A549 (cell line): ENCODE data around the gene EDN1. TPM values are rescaled to one million over a fixed set of nuclear protein-coding genes. Genes with fewer than 3 reads are reported as not detected.

Experiments used
- ATAC-seq, 2 experiments: fragments of 200-7000 bp in 1 of 2; fragments of >200 bp in 1 of 2; cut with Nextera tagmentation in 1 of 2; cut with Tn5 transposase in 1 of 2; 3 replicates each; pipeline versions ENCODE4 v1.8.0 to v1.9.1; 2018 to 2020; ENCODE audit warnings: mild to moderate bottlenecking in 1 of 2, moderate library complexity in 1 of 2
- CTCF ChIA-PET: fragments of 300-600 bp; sonication (Branson Sonifier 250); formaldehyde crosslinking; extraction: SDS; loops from one replicate; lab custom pipeline; 2021; ENCODE audit warnings: antibody characterized with exemption, inconsistent platforms; lab: Yijun Ruan, JAX
- POLR2A ChIA-PET: fragments of 350-600 bp; formaldehyde crosslinking; extraction: SDS; loops from one replicate; lab custom pipeline; 2021; ENCODE audit warnings: antibody characterized with exemption, inconsistent platforms; lab: Yijun Ruan, JAX
- DNase-seq, 2 experiments: peaks; one replicate each; pipeline versions ENCODE4 v3.0.0 to v3.0.0-alpha.2; 2011 to 2016; ENCODE audit warnings: low read depth in 1 of 2, low spot score in 1 of 2
- FAIRE-seq: peaks from 2 replicates; lab custom pipeline; 2011; peaks lifted over from hg19 to GRCh38; lab: Jason Lieb, UNC
- H3K27ac ChIP-seq, 2 experiments: fragments of >200 bp; sonication (Bioruptor Twin); formaldehyde crosslinking; 3 replicates each; pipeline ENCODE4 v1.5.1; 2016 to 2017
- H3K4me1 ChIP-seq: fragments of >200 bp; sonication (Bioruptor Twin); formaldehyde crosslinking; 3 replicates; pipeline ENCODE4 v1.6.1; 2016
- H3K4me2 ChIP-seq: fragments of >200 bp; sonication (Bioruptor Twin); formaldehyde crosslinking; 3 replicates; pipeline ENCODE4 v1.6.1; 2016
- H3K4me3 ChIP-seq: fragments of >200 bp; sonication (Bioruptor Twin); formaldehyde crosslinking; 3 replicates; pipeline ENCODE4 v1.5.1; 2016
- H3K9me3 ChIP-seq: fragments of >200 bp; sonication (Bioruptor Twin); formaldehyde crosslinking; 3 replicates; pipeline ENCODE4 v1.6.1; 2016
- EP300 ChIP-seq, 2 experiments: fragments of >200 bp; sonication (Bioruptor Twin); formaldehyde crosslinking; IDR thresholded peaks; 2 replicates in 1 of 2; 3 replicates in 1 of 2; pipeline ENCODE4 v1.6.1; 2016 to 2017
- ESRRA ChIP-seq: fragments of 150-350 bp; IDR thresholded peaks from 2 replicates; pipeline ENCODE4 v1.6.1; 2014; ENCODE audit warnings: mild to moderate bottlenecking, low read length, borderline replicate concordance
- FOSB ChIP-seq: fragments of 250-450 bp; sonication (Bioruptor Pico); IDR thresholded peaks from 2 replicates; pipeline ENCODE4 v1.5.0; 2020; ENCODE audit warnings: mild to moderate bottlenecking, moderate library complexity
- GATA3 ChIP-seq: IDR thresholded peaks from 2 replicates; pipeline ENCODE4 v1.6.1; 2012; ENCODE audit warnings: borderline replicate concordance
- HDAC2 ChIP-seq: fragments of 200-600 bp; sonication (generic); IDR thresholded peaks from 2 replicates; pipeline ENCODE4 v1.6.1; 2016
- HES2 ChIP-seq: fragments of >200 bp; sonication (Bioruptor Twin); formaldehyde crosslinking; IDR thresholded peaks from 2 replicates; pipeline ENCODE4 v1.6.1; 2016
- HOXB5 ChIP-seq: fragments of 250-450 bp; sonication (Bioruptor Pico); IDR thresholded peaks from 2 replicates; pipeline ENCODE4 v1.5.0; 2020; ENCODE audit warnings: mild to moderate bottlenecking, moderate library complexity
- JUN ChIP-seq, 2 experiments: fragments of >200 bp; sonication (Bioruptor Twin); formaldehyde crosslinking; IDR thresholded peaks; 2 replicates in 1 of 2; 3 replicates in 1 of 2; pipeline ENCODE4 v1.6.1; 2016 to 2017
- KDM1A ChIP-seq: fragments of 200-600 bp; sonication (generic); IDR thresholded peaks from 2 replicates; pipeline ENCODE4 v1.6.1; 2016; ENCODE audit warnings: low read depth, mild to moderate bottlenecking
- KDM5A ChIP-seq: fragments of 200-600 bp; sonication (generic); IDR thresholded peaks from 2 replicates; pipeline ENCODE4 v1.6.1; 2016; ENCODE audit warnings: antibody characterized with exemption, mild to moderate bottlenecking
- MAZ ChIP-seq: fragments of 150-350 bp; IDR thresholded peaks from 2 replicates; pipeline ENCODE4 v1.6.1; 2014; ENCODE audit warnings: antibody characterized with exemption, low read depth, low read length, borderline replicate concordance
- NFE2L2 ChIP-seq: fragments of 150-350 bp; conservative IDR thresholded peaks from 2 replicates; pipeline ENCODE4 v1.6.1; 2014; ENCODE audit warnings: low read length
- NR3C1 ChIP-seq: fragments of >200 bp; sonication (Bioruptor Twin); formaldehyde crosslinking; IDR thresholded peaks from 3 replicates; pipeline ENCODE4 v1.6.1; 2017
- POLR2AphosphoS2 ChIP-seq: conservative IDR thresholded peaks from 2 replicates; pipeline ENCODE4 v1.6.1; 2012; ENCODE audit warnings: low read length, improper control_type of control experiment, inconsistent platforms
- RAD21 ChIP-seq, 2 experiments: fragments of >200 bp in 1 of 2; sonication (Bioruptor Twin) in 1 of 2; formaldehyde crosslinking in 1 of 2; IDR thresholded peaks in 1 of 2; conservative IDR thresholded peaks in 1 of 2; 2 replicates in 1 of 2; 3 replicates in 1 of 2; pipeline ENCODE4 v1.6.1; 2012 to 2018; ENCODE audit warnings: inconsistent platforms in 1 of 2
- RCOR1 ChIP-seq: fragments of 150-350 bp; IDR thresholded peaks from 2 replicates; pipeline ENCODE4 v1.6.1; 2014; ENCODE audit warnings: antibody characterized with exemption, low read length, low read depth
- SMC3 ChIP-seq: fragments of >200 bp; sonication (Bioruptor Twin); formaldehyde crosslinking; IDR thresholded peaks from 3 replicates; pipeline ENCODE4 v1.6.1; 2018; ENCODE audit warnings: inconsistent platforms
- SREBF2 ChIP-seq: fragments of 450-650 bp; IDR thresholded peaks from 2 replicates; pipeline ENCODE4 v1.6.1; 2014; ENCODE audit warnings: mild to moderate bottlenecking, moderate library complexity
- TFCP2L1 ChIP-seq: fragments of 250-450 bp; sonication (Bioruptor Pico); IDR thresholded peaks from 2 replicates; pipeline ENCODE4 v1.5.0; 2021; ENCODE audit warnings: mild to moderate bottlenecking
- ZNF302 ChIP-seq: fragments of 250-450 bp; sonication (Bioruptor Pico); IDR thresholded peaks from 2 replicates; pipeline ENCODE4 v1.9.0; 2021; ENCODE audit warnings: inconsistent platforms, mild to moderate bottlenecking, moderate library complexity
- whole genome bisulfite sequencing: methylation state at CpG from one replicate; pipeline ENCODE4 v1.1.6; 2017; ENCODE audit errors: missing lambda C conversion rate; 5-methylcytosine and 5-hydroxymethylcytosine counted together
- polyA plus RNA-seq, 4 experiments: library from polyadenylated mRNA; depleted of rRNA in 3 of 4; stranded (reverse); fragments of >200 nt; fragmentation: RNase III in 1 of 4; extraction: RNeasy Plus Mini Kit Qiagen cat#74134 plus additional on column Dnase treatment in 1 of 4; gene quantifications; 2 replicates in 3 of 4; 3 replicates in 1 of 4; pipeline ENCODE4 v1.2.3, GENCODE V29; 2011 to 2017
- TF ChIP-seq, protein P1 (sequence below): fragments of >200 bp; sonication (Bioruptor Twin); formaldehyde crosslinking; IDR thresholded peaks from 3 replicates; pipeline ENCODE4 v1.5.1; 2016

EDN1 gene
- polyA plus RNA-seq, 2 of the 4 experiments (the other 2 are of a cell fraction), result 33.5 to 87.4 TPM

DNA sequence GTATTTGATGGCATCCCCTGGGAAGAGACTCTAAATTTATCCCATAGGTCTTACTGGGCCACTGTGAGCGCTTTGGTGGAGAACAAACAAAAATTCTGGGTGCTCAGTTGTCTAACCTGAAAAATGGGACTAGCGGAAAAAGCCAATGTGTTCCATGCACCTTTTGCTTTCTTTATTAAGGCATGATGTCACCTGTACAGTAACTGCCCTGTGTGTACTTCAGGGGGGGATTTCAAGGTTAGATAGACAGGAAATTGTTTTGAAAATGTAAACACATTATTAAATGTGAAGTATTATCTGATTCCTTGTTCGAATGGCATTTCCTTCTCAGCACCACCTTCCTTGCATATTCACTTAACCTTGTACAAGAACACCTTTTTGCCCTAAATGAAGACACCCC, 1.2 kb upstream of the EDN1 start:
- ChIA-PET CTCF (interaction anchor here (0.6 to 17.8 kb wide), 30 partner anchors 9 to 706 kb away, joined by 3 to 208 read pairs (median 4); no protein-coding TSS in a partner anchor), POLR2A (interaction anchor here (1.3 to 3.5 kb wide), 6 partner anchors 10 to 315 kb away, joined by 3 to 28 read pairs (median 14); no protein-coding TSS in a partner anchor)
- Histone ChIP-seq H3K4me3 (peak overlapping the region; percentile 81), H3K4me1 (peaks cover 34% of the 10 kb centered on the region), H3K9me3 (no peaks in the 10 kb centered on the region), H3K27ac (peak overlapping the region; percentile 89 to 95), H3K4me2 (peak overlapping the region; percentile 92)
- no peak for FAIRE-seq
- no peak for ATAC-seq
- DNase-seq, result peak in 1 of 2 experiments; percentile 45
- TF ChIP-seq HDAC2, result peak; percentile 70; the same call in 1 of the 2 replicates
- no peak for TF ChIP-seq HES2
- TF ChIP-seq ZNF302 (CRISPR knock-in tag), result no peak
- no peak for TF ChIP-seq ESRRA
- no peak for TF ChIP-seq SREBF2
- TF ChIP-seq TFCP2L1 (CRISPR knock-in tag), result 0 out of 2 replicates have a peak, but pooled peaks have one; percentile 5
- peak; percentile 94 for TF ChIP-seq KDM1A
- no peak for TF ChIP-seq NR3C1
- no peak for TF ChIP-seq RCOR1
- TF ChIP-seq, all 56 proteins: peak for 3
- WGBS, result 27% methylated on average over 3 of the region's 3 CpGs

DNA sequence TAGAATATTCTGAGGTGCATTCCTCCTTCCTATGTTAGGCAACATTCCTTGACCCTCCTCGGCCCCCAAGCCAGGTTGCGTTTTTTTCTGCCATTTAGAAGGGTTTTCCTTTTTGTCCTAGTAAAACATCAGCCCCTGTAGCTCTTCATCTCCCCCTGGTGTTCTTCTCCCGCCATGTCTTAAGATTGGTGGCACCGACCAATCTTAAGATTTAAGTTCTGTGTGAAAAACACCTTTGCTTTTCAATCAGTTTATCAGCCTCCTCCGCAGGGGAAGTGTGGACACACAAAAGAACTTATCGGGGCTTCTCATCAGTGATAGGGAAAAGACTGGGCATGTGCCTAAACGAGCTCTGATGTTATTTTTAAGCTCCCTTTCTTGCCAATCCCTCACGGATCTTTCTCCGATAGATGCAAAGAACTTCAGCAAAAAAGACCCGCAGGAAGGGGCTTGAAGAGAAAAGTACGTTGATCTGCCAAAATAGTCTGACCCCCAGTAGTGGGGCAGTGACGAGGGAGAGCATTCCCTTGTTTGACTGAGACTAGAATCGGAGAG, 719 bp upstream of the EDN1 start:
- Histone ChIP-seq H3K9me3 (no peaks in the 10 kb centered on the region), H3K4me3 (peak overlapping the region; percentile 81), H3K4me1 (peaks cover 34% of the 10 kb centered on the region), H3K4me2 (peak overlapping the region; percentile 92), H3K27ac (peak overlapping the region; percentile 89 to 95)
- DNase-seq (peak; percentile 61 to 82), FAIRE-seq (no peak), ATAC-seq (peak; percentile 20 to 26; a peak in 5 of 6 replicates)
- ChIA-PET POLR2A (interaction anchor here (0.6 to 3.5 kb wide), 16 partner anchors 9 to 314 kb away, joined by 3 to 28 read pairs (median 7); no protein-coding TSS in a partner anchor), CTCF (interaction anchor here (0.6 to 17.8 kb wide), 37 partner anchors 8 to 707 kb away, joined by 3 to 208 read pairs (median 4); no protein-coding TSS in a partner anchor)
- 1% methylated on average over 13 of the region's 13 CpGs for WGBS
- TF ChIP-seq HOXB5 (no peak), RAD21 (conservative IDR thresholded peaks at IDR 0.05 in 1 of 2, IDR thresholded peaks at IDR 0.05 in 1 of 2) (peak; percentile 68 to 72), GATA3 (peak; percentile 17; the same call in 1 of the 2 replicates), SMC3 (peak; percentile 57), JUN (IDR thresholded peaks at IDR 0.05) (no peak), NFE2L2 (no peak), MAZ (no peak)
- TF ChIP-seq, protein P1, sequence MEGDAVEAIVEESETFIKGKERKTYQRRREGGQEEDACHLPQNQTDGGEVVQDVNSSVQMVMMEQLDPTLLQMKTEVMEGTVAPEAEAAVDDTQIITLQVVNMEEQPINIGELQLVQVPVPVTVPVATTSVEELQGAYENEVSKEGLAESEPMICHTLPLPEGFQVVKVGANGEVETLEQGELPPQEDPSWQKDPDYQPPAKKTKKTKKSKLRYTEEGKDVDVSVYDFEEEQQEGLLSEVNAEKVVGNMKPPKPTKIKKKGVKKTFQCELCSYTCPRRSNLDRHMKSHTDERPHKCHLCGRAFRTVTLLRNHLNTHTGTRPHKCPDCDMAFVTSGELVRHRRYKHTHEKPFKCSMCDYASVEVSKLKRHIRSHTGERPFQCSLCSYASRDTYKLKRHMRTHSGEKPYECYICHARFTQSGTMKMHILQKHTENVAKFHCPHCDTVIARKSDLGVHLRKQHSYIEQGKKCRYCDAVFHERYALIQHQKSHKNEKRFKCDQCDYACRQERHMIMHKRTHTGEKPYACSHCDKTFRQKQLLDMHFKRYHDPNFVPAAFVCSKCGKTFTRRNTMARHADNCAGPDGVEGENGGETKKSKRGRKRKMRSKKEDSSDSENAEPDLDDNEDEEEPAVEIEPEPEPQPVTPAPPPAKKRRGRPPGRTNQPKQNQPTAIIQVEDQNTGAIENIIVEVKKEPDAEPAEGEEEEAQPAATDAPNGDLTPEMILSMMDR, result peak; percentile 62

DNA sequence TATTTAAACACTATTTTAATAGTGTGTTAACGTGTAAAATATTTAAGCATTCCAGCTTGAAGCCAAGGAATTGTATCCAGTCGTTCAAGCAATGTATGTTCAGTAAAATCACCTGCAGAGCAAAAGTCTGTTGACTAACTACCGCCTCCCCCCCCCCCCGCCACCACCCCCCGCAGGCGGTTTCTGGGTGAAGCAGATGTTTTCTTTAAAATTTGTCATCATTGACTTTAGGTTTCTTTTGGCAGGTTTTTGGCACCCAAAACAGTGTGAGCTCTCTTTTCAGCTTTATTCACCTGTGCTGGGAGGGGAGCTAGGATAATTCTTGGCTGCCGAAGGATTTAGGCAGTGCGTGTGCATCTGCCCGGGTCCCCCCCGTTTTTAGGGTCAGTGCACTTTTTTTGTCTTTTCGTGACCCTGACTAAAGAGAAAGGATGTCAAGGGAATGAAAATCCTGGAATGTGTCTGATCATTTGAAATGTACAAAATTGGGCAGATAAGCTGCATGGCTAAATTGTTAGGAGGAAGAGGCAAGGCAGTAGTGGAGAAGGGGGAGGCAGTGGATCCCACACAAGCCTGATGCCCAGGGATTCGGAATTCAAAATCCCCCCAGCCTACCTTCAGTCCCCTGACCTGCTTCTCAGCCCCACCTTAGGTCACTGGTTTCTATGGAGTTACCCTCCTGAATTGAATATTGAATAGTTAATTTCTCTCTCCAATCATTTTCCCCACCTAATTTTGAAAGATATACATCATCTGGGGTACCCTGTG, 1.1 kb downstream of the EDN1 start:
- no peak for ATAC-seq
- peak overlapping the region; percentile 89 to 95 for H3K27ac ChIP-seq
- ChIA-PET CTCF (interaction anchor here (0.8 to 17.8 kb wide), 12 partner anchors 8 to 314 kb away, joined by 3 to 208 read pairs (median 6); no protein-coding TSS in a partner anchor), POLR2A (interaction anchor here (0.6 to 3.5 kb wide), 17 partner anchors 7 to 600 kb away, joined by 3 to 28 read pairs (median 6); no protein-coding TSS in a partner anchor)
- FAIRE-seq, result no peak
- no peaks in the 10 kb centered on the region for H3K9me3 ChIP-seq
- WGBS, result 2% methylated on average over 12 of the region's 12 CpGs
- H3K4me1 ChIP-seq, result peaks cover 44% of the 10 kb centered on the region
- peak overlapping the region; percentile 92 for H3K4me2 ChIP-seq
- peak in 1 of 2 experiments; percentile 29 for DNase-seq
- H3K4me3 ChIP-seq, result peak overlapping the region; percentile 81
- TF ChIP-seq EP300 (IDR thresholded peaks at IDR 0.05) (no peak), GATA3 (peak; percentile 26; the same call in 1 of the 2 replicates), ESRRA (no peak), POLR2AphosphoS2 (peak; percentile 39; the same call in 1 of the 2 replicates), FOSB (peak; percentile 78; the same call in 1 of the 2 replicates), SREBF2 (no peak), KDM5A (no peak), HOXB5 (0 out of 2 replicates have a peak, but pooled peaks have one; percentile 33)
